ENCODE measurements around the gene TNFRSF13B.

The TNFRSF13B gene

DNA sequence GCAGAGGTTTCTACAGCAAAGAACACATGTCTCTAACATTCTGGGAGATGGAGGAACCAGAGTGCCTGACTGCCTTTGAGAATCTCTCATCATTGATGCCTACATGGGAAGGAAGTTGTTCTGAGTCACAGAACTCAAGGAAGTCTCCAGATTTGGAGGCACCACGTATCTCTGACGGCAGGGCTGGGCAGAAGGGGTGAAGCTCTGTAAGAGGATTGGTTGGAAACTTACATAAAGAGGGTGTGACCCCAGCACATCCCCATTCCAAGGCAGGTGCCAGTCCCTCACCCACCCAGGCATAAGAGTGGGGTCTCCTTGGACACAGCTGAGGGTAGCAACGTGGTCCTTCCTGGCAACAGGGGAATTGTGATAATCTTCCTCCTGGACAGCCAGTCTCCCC is 17.4 kb downstream of the TNFRSF13B start:
- no peak for DNase-seq (ENCODE audit: low read depth)

DNA sequence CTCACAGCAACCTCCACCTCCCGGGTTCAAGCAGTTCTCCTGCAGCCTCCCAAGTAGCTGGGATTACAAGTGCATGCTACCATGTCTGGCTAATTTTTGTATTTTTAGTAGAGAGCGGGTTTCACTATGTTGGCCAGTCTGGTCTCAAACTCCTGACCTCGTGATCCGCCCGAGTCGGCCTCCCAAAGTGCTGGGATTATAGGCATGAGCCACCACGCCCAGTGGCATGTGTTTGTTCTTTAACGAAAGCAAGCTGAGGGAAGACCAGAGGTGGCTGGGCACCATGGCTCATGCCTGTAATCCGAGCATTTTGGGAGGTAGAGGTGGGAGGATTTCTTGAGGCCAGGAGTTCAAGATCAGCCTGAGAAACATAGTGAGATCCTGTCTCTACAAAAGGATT is 18.1 kb downstream of the TNFRSF13B start:
- DNase-seq (ENCODE audit: low read depth): no peak

DNA sequence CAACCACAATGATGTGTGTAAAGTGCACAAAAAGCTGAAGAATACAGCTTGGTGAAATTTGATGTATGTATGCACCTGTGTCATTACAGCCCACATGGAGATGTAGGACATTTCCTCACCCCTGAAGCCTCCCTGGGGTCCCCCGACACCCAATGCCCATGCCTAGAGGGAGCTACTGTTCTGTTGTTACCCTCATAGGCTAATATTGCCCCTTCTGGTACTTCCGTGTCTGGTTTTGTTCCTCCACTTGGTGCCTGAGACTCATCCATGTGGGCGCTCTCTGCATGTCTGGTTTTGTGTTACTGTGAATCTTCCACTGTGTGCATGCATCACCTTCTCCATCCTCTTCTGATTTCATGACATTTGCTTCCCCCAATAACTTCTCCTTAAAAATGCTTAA is 18.6 kb downstream of the TNFRSF13B start:
- no peak for DNase-seq (ENCODE audit: low read depth)

DNA sequence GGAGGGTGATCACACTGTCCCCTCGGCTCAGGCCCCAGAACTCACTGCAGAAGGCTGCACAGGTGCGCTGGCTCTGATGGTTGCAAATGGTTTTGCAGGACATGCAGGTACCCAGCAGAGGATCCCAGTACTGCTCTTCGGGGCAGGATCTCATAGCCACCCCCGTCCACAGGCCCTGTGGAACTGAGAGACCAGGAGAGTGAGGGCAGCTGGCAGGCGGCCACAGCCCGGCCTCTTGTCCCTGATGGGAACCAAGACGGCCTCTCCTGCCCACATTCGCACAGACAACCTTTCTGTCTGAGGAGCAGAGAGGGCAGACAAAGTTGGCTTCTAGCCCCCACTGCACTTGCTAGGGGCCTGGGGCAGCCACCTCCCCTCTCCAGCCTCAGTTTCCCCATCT is 19.5 kb downstream of the TNFRSF13B start:
- DNase-seq (ENCODE audit: low read depth): no peak

DNA sequence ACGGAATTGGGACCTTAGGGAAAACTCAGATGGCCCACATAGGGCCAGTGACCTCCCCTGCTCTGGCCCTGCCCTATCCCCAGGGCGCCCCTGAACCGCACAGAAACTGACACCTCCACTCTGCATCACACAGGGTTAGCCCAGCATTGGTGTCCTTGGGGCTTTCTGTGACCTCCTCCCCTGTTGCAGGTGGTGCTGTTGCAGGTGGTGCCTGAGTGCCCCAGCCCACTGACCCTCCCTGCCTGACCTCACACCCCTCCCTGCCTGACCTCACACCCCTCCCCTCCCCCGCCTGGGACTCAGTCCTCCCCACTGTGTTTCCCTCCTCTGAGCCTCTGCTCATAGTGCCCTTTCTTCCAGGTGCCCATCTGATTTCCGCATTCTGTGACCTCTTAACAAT is 21.4 kb downstream of the TNFRSF13B start:
- no peak for DNase-seq (ENCODE audit: low read depth)

DNA sequence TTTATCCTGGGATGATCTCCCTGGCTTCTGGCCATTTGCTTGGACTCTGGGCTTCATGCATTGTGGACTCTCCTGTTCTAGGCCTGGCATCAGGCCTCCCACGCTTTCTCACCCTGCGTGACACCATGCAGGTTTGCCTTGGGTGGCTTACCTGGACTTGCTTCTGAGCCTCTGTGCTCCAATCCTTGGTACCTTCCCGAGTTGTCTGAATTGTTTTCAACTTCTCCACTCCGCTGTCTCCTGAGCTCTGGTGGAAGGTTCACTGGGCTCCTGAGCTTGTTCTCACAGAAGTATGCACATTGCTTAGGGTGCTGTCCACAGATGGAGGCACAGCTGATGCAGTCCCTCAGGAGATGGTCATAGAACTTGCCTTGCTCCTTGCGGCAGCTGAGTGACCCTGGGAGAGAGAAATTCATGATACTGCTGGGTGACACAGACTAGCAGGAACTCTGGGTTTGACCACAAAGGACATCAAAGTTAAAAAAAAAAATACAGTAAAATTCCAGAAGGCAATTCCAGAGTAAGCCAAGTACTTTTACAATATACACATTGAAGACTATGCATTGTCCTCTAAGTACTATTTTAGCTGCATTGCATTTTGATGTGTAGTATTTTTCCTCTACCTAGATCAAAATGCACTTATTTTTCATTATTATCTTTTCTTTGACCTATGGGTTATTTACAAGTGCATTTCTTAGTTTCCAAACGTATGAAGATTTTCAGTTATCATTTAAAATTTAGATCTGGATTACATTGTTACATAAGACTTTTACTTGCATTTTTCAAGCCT is 23.1 kb downstream of the TNFRSF13B start:
- no peak for DNase-seq (ENCODE audit: low read depth)

DNA sequence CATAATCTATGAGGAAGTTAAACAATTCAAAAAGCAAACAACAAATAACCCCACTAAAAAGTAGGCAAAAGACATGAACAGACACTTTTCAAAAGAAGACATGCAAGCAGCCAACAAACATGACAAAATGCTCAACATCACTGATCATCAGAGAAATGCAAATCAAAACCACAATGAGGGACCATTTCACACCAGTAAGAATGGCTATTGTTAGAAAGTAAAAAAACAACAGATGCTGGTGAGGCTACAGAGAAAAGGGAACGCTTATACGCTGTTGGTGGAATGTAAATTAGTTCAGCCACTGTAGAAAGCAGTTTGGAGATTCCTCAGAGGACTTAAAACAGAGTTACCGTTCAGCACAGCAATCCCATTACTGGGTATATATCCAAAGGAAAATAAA is 24.4 kb downstream of the TNFRSF13B start:
- DNase-seq (ENCODE audit: low read depth): no peak

DNA sequence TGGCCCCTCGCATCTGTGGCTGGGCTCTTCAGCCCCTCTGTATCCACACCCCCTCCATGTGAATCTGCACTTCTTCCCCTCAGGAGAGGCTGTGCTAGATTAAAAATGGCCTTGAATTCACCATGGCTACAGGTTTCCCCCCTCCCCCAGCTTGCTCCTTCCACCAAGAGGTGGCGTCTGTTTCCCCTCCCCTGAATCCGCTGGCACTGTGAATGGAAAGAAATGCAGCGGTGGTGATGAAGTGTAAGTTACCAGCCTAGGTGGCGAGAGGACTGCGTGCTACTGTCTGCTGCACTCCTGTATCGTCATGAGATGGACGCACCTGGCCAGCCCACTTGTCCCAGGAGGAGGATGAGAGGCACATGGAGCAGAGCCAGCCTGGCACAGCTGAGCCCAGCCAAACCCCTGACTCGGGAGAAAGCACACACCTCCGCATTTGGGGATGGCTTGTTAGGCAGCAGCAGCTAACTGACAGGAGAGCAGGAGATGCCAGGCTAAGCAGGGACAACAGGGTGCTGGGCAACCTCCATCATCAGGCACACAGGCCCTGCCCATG is 26.2 kb downstream of the TNFRSF13B start:
- no peak for DNase-seq (ENCODE audit: low read depth)

DNA sequence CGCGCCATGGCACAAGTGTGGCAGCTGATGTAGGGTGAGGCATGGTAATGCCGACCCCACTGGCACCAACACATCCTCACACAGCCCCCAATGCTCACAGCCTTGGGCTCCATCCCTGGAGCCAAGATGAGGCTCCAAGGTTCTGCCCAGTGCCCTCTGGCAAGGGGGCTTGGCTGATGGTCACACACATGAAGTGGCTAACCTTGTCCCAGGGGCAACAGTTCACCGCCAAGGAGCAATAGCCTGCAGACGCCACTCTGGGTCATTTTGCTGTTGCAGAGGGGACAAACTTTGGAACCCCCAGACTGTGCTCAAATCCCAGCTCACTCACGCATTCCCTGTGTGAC is 26.8 kb downstream of the TNFRSF13B start:
- DNase-seq (ENCODE audit: low read depth): no peak

DNA sequence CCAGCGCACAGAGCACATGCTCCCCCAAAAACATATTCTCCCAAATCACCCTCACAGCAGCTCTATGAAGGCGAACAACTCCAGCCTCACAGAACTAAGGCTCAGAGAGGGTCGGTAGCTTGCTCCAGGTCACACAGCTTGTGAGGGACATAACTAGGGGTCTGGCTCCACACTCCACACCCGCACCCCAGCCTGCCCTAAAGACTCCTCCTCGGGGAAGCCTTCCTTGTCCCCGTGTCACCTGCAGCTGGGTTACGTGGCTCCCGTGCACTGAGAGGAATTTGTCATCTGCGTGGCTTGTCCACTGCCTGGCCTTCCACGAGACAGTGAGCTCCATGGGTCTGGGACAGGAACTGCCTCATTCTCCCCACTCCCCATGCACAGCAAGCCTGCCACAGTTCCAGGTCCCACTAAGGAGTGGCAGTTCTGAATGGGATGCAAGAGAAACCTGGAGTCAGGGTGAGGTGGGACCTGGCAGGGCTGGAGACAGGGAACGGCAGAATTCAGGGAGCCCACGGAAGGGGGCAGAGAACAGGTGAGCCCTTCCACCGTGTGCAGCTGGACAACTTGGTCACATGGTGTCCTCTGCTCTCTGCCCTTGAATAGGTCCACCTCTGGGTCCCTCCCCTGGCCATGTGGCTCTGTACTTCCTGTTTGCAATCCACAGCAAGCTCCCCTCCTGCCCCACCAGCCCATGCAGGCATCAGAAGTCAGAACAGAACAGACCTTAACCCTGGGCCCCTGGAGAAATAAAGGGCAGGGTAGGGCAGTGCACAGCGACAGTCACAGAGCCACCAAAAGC is 27.4 kb downstream of the TNFRSF13B start:
- no peak for DNase-seq (ENCODE audit: low read depth)

DNA sequence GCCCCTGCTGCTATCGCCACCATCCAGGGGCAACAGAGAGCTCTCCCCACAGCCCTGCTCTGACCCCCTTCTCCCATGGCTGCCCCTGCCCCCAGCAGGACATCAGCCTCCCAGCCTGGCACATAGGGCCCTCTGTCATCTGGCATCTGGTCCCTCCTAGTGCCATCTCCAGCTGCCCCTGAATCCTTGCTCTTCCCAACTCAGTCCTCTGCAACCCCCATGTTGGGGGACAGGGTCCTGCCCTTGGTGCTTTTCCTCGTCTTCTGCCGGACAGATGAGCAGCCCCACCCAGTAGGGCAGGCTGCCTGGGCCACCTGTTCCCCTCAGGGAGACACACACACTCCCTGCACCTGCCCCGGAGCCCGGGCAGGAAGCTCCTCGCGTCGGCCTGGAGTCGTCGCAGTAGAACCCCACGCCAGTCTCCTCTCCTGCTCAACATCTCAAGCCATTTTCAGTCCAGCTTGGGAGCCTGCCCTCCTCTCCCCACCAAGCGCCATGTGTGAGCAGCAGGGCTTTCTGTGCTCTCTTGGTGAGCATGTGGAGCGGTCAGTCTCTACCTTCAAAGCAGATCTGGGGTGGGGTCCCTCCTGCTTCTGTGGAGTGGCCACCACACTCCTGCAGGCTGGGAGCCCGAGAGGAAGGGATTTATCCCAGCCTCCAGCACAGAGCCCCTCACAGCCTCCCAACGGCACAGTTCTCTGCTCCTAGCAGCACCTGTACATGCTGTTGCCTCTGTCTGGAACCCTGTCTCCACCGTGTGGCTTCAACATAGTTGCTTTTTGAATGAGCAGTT is 28.2 kb downstream of the TNFRSF13B start:
- no peak for DNase-seq (ENCODE audit: low read depth)

DNA sequence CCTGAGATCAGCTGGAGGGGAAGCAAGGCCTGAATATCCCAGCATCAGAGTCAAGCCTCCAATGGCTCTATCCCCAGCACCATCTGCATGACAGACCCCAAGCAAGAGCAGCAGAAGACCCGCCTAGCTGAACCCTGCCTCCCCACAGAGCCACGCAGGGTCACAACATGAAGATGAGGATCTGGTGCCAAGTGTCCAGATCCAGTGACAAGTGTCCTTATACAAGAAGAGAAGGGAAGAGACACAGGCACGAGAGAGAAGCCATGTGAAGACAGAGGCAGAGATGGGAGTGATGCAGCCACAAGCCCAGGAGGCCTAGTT is 28.9 kb downstream of the TNFRSF13B start:
- no peak for DNase-seq (ENCODE audit: low read depth)

DNA sequence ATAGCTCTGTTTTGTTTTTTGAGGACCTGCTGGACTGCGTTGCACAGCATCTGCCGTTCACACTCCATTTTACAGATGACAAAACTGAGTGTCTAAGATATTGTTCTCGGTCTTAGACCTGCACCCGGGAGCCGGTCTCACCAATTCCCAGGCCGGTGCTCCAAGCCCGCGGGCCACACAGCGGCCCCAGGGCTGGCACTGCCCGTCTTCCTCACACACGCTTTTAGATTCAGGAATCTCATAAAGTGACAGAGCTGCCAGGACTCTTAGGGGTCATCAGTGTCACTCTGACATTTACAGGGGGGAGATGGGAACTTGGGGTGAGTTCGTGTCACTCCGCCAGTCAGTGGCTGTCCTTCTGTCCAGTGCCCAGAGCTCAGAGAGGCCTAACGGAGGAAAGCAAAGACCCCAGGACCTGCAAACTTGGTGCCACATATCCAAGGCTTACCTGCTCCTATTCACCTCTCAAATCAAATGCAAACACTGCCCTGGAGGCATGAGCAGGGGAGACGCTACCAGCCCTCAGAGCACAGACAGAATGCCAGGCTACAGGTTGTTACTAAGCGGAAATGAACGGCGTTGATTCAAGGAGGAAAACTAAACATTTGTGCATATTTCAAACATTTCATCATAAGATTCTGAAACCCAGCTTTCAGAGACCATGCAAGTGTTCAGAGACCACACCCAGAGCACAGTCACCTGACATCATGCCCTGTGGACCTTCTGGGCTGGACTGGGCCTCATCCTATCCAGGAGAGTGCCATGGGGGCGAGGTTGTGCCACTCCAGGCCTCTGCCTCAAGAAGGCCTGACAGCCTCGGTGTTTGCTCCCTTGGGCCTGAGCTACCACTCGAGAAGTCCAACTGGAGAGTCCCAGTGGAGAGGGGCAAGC is 29.5 kb downstream of the TNFRSF13B start:
- DNase-seq (ENCODE audit: low read depth): no peak

DNA sequence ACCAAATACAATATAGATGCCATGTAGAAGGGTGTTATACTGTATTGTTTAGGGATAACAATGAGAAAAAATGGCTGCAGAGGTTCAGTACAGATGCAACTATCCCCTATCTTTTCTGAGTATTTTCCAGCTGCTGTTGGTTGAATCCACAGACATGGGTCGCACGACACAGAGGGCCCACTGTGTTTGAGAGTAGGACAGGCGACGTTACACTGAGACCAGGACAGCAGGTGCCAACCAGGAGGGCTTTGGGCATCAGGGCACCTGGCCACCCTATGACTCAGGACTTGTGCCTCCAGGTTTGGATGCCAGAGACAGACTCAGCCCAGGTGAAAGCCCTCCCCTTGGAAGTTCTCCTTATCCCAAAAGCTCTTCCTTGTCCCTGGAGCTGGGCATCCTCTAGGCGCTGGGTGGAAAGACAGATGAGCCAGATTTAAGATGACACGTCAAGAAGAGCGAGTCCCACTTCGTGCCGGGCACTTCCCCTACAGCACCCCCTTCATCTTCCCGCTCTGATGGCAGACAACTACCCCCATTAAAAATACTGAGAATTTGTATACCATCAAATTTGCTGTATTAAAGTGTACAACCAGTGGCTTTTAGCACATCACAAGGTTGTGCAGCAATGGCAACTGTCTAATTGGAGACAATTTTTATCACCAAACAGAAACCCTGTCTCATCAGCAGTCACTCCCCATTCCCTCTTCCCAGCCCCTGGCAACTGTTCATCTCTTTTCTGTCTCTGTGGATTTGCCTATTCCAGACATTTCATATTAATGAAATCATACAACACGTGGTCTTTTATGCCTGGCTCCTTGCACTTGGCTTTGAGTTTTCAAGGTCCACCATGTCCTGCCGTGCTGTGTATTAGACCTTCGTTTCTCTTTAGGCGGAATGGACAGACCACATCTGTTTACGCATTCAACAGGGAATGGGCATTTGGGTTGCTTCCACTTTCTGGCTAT is 30.6 kb downstream of the TNFRSF13B start:
- no peak for DNase-seq (ENCODE audit: low read depth)

DNA sequence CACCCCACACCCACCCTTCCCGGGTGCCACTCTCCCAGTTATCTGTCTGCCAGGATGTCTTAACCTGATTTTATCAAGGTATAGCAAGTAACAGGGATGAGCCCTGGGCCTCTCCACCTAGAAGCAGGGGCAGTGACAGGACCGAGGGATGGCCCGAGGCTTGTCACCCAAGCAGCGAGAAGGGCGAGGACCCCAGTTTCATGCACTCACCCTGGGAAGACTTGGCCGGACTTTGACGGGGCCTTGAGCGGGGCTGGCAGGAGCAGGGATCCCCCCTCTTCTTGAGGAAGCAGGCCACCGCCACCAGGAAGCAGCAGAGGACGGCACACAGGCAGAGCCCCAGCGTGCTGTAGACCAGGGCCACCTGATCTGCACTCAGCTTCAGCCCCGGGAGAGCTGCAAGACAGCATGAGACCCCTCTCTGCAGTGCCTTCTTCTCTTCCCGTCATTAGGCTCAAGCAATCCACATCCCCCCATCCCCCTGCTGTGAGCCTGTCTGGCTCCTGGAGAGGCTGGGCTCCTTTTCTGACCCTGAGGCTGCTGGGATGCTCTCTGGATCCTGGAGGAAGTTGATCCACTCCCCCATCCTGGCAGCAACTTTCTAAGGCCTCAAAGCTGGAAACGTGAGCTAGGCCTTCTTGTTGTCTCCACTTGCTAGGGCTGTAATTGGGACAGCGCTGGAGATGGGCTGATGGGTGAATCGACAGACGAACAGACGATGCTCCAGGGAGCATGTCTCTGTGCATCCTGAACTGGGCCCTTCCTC is 31.6 kb downstream of the TNFRSF13B start:
- DNase-seq (ENCODE audit: low read depth): no peak

DNA sequence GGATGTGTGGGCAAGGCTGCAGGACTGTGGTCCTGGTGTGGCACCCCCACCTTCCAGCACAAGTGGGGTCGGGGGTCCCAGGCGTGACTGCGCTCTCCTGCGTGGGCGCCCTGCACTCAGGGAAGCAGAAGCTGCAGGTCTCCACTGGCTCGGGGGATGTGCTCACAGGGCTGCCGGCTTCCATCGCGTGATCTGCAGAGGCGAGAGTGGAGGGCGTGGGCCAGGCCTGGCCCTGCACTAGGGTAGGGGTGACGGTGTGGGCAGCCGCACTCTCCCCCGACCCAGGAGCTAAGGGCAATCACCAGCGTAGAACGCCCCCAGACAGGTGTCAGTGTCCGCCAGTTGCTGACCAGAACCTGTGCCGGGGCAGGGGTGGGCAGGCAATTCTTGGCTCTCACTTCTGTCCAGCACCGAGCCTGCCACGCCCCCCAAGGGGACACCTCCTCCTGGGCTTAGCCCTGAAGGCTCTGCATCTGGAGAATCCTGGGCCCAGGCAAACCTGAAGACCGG is 32.3 kb downstream of the TNFRSF13B start:
- no peak for DNase-seq (ENCODE audit: low read depth)

DNA sequence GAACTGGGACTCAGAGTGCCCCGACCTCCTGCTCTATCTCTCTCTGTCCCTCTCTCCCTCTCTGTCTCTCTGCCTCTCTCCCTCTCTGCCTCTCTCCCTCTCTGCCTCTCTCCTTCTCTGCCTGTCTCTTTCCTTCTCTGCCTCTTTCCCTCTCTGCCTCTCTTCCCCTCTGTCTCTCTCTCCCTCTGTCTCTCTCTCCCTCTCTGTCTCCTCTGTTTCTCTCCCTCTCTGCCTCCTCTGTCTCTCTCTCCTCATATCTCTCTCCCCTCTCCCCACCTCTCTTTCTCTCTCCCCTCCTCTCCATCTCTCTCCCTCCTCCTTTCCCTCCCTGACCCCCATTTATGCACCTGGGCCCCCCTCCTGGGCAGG is 32.7 kb downstream of the TNFRSF13B start:
- no peak for DNase-seq (ENCODE audit: low read depth)

DNA sequence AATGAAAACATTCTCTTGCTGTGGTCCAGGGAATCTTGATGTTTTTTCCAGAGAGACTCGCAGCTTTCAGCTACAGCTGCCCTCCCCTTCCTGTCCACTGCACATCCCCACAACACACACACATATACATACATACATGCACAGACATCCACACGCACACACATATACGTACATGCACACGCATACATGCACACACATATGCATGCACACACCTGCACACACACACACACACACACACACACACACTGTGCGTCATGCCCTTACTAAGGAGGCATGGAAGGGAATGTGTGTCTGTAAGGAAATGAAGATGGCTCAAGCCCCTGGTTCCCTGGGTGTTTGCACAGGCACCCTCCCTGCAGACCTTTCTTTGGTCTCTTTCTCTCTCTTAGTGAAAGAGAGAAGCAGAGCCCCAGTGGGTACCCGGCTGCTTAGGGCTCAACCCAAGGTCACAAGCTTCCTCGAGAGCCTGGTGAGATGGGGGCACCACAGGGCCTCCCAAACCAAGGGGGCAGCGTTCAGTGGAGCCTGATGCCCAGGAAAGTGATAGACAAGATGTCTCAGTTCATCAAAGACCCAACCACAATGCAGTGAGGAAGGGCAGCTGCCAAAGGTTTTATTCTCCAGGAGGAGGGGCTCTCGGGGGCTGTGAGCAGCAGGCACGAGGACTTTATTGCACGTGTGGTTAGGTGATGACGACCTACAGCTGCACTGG is 33.3 kb downstream of the TNFRSF13B start:
- DNase-seq (ENCODE audit: low read depth): no peak

DNA sequence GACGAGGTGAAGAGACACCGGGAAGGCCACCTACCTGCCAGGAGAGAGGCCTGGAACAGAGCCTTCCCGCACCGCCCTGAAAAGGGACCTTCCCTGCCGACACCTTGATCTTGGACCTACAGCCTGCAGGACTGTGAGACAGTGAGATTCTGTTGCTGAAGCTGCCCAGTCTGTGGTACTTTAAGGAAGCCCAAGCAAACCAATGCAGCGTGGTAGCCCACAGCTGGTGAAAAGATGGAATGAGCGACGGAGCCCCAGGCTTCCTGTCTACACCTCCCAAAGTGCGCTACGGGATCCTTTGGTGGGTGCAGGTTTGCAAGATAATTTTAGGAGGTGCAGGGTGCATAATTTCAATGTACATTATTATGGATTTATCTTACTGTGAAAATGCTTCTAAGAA is 33.9 kb downstream of the TNFRSF13B start:
- no peak for DNase-seq (ENCODE audit: low read depth)

Measured in stimulated activated CD8-positive, alpha-beta memory T cell treated with anti-CD3 and anti-CD28 coated beads, Interleukin-12 subunit alpha, Interleukin-12 subunit beta, amount 100 ng/mL, for 4 hours (primary cell).